Gastrocnemius medialis (tissue), 4 donors: Measurements from ENCODE around the gene SORBS2. TPM values are rescaled to one million over a fixed set of nuclear protein-coding genes. Genes with fewer than 3 reads are reported as not detected.

ENCODE experiments used
- ATAC-seq, 2 donors: fragments of 150-250 bp; one replicate each; pipeline ENCODE4 v1.9.1; 2016
- DNase-seq, 2 donors: peaks; one replicate each; pipeline ENCODE4 v3.0.0-alpha.2; 2019
- H3K27ac ChIP-seq, 4 donors: fragments of 200-600 bp; sonication (generic); 1 replicate in 1 of 4; 2 replicates in 3 of 4; pipeline ENCODE4 v1.5.1; 2016 to 2018; ENCODE audit warnings: mild to moderate bottlenecking in 2 of 4, moderate library complexity in 1 of 4
- H3K27me3 ChIP-seq, 3 donors: fragments of 200-600 bp; sonication (generic) in 2 of 3; 1 replicate in 1 of 3; 2 replicates in 2 of 3; pipeline versions ENCODE4 v1.5.1 to v1.6.0; 2016 to 2019; ENCODE audit warnings: mild to moderate bottlenecking in 1 of 3, moderate library complexity in 1 of 3
- H3K36me3 ChIP-seq, 2 donors: fragments of 200-600 bp; sonication (generic) in 1 of 2; one replicate each; pipeline ENCODE4 v1.5.1; 2017 to 2018
- H3K4me1 ChIP-seq, 2 donors: fragments of 200-600 bp; sonication (generic) in 1 of 2; one replicate each; pipeline ENCODE4 v1.5.1; 2016 to 2017; ENCODE audit warnings: mild to moderate bottlenecking in 2 of 2
- H3K4me3 ChIP-seq, 4 donors: fragments of 200-600 bp; sonication (generic) in 3 of 4; 1 replicate in 1 of 4; 2 replicates in 3 of 4; pipeline ENCODE4 v1.5.1; 2016 to 2019; ENCODE audit warnings: mild to moderate bottlenecking in 2 of 4
- H3K9me3 ChIP-seq, 3 donors: fragments of 200-600 bp; sonication (generic) in 2 of 3; 1 replicate in 1 of 3; 2 replicates in 2 of 3; pipeline ENCODE4 v1.5.1; 2016 to 2019
- CTCF ChIP-seq, 5 experiments: fragments of 450-650 bp in 3 of 5; fragments of 200-600 bp in 2 of 5; sonication (generic) in 2 of 5; IDR thresholded peaks in 4 of 5; conservative IDR thresholded peaks in 1 of 5; 1 replicate in 4 of 5; 2 replicates in 1 of 5; pipeline ENCODE4 v1.5.1; 2016 to 2019; ENCODE audit warnings: antibody characterized with exemption in 5 of 5, mild to moderate bottlenecking in 3 of 5, moderate library complexity in 3 of 5
- POLR2A ChIP-seq, 2 donors: fragments of 450-650 bp; IDR thresholded peaks; one replicate each; pipeline ENCODE4 v1.6.1; 2017; ENCODE audit warnings: antibody characterized with exemption in 2 of 2, mild to moderate bottlenecking in 2 of 2, moderate library complexity in 2 of 2
- in situ Hi-C, 4 donors: fragments of 200-750 bp; cut with MboI; loops; one replicate each; pipeline versions ENCODE4 v1.15.0 to v1.8.0; 2017; ENCODE audit warnings: low sequenced_read_pairs in 4 of 4
- intact Hi-C: fragments of 100-400 bp; cut with DNase I; formaldehyde crosslinking; loops from one replicate; pipeline ENCODE4 v1.15.1; 2023; ENCODE audit warnings: low total_unique reads
- total RNA-seq, 4 donors: library from RNA; depleted of rRNA; stranded (reverse); fragments of >200 nt; gene quantifications; one replicate each; pipeline versions ENCODE4 v1.1.0 to v1.2.3, GENCODE V29; 2016

The SORBS2 gene
- total RNA-seq, 4 donors from 2014 or later, result 15.3 to 64.5 (median 17.4) TPM

- H3K9me3 ChIP-seq, result no peaks in the 10 kb centered on the region
- TF ChIP-seq POLR2A (IDR thresholded peaks at IDR 0.05), result no peak
- no peak for TF ChIP-seq CTCF (IDR thresholded peaks at IDR 0.05 in 4 of 5, conservative IDR thresholded peaks at IDR 0.05 in 1 of 5)
- ATAC-seq (no peak), DNase-seq (no peak)
- H3K27ac ChIP-seq, result no peak overlapping the region
- intact Hi-C loops, result no loop called here
- H3K36me3 ChIP-seq, result no peaks in the 10 kb centered on the region
- in situ Hi-C loops, result no loop called here
- H3K4me3 ChIP-seq, result no peak overlapping the region
- H3K4me1 ChIP-seq, result peaks cover 0 to 4% of the 10 kb centered on the region in 2 donors
- H3K27me3 ChIP-seq, result no peaks in the 10 kb centered on the region
Observed at GRCh38 chr4:185833055-185833598, 21.1 kb upstream of the SORBS2 start.

- ATAC-seq, result no peak
- H3K27ac ChIP-seq, result no peak overlapping the region
- H3K4me1 ChIP-seq, result no peaks in the 10 kb centered on the region
- TF ChIP-seq POLR2A (IDR thresholded peaks at IDR 0.05) (no peak), CTCF (IDR thresholded peaks at IDR 0.05 in 4 of 5, conservative IDR thresholded peaks at IDR 0.05 in 1 of 5) (no peak)
- H3K27me3 ChIP-seq, result no peaks in the 10 kb centered on the region
- no peaks in the 10 kb centered on the region for H3K36me3 ChIP-seq
- no peak overlapping the region for H3K4me3 ChIP-seq
- in situ Hi-C loops (no loop called here), intact Hi-C loops (no loop called here)
- no peaks in the 10 kb centered on the region for H3K9me3 ChIP-seq
- DNase-seq, result no peak
Observed at GRCh38 chr4:185831125-185831815, 19.3 kb upstream of the SORBS2 start.

- no peak for DNase-seq
- Histone ChIP-seq H3K27ac (no peak overlapping the region), H3K4me3 (no peak overlapping the region), H3K4me1 (no peaks in the 10 kb centered on the region), H3K27me3 (no peaks in the 10 kb centered on the region), H3K9me3 (no peaks in the 10 kb centered on the region), H3K36me3 (no peaks in the 10 kb centered on the region)
- ATAC-seq, result no peak
- in situ Hi-C loops, result no loop called here
- TF ChIP-seq POLR2A (IDR thresholded peaks at IDR 0.05), result no peak
- TF ChIP-seq CTCF (IDR thresholded peaks at IDR 0.05 in 4 of 5, conservative IDR thresholded peaks at IDR 0.05 in 1 of 5), result no peak
- intact Hi-C loops, result no loop called here
Observed at GRCh38 chr4:185830263-185830994, 18.4 kb upstream of the SORBS2 start.

GRCh38 chr4:185826381-185826780 lies 14.4 kb upstream of the SORBS2 start:
- Histone ChIP-seq H3K27me3 (no peaks in the 10 kb centered on the region), H3K27ac (no peak overlapping the region), H3K9me3 (no peaks in the 10 kb centered on the region), H3K4me1 (no peaks in the 10 kb centered on the region), H3K36me3 (no peaks in the 10 kb centered on the region), H3K4me3 (no peak overlapping the region)
- DNase-seq (no peak), ATAC-seq (no peak)
- TF ChIP-seq POLR2A (IDR thresholded peaks at IDR 0.05), result no peak
- intact Hi-C loops (no loop called here), in situ Hi-C loops (no loop called here)

- no peaks in the 10 kb centered on the region for H3K9me3 ChIP-seq
- H3K27me3 ChIP-seq, result no peaks in the 10 kb centered on the region
- in situ Hi-C loops (no loop called here), intact Hi-C loops (no loop called here)
- ATAC-seq (no peak), DNase-seq (no peak)
- no peaks in the 10 kb centered on the region for H3K4me1 ChIP-seq
- H3K36me3 ChIP-seq, result no peaks in the 10 kb centered on the region
- H3K4me3 ChIP-seq, result no peak overlapping the region
- no peak overlapping the region for H3K27ac ChIP-seq
- TF ChIP-seq POLR2A (IDR thresholded peaks at IDR 0.05) (no peak), CTCF (IDR thresholded peaks at IDR 0.05 in 4 of 5, conservative IDR thresholded peaks at IDR 0.05 in 1 of 5) (no peak)
Observed at GRCh38 chr4:185825737-185826136, 13.7 kb upstream of the SORBS2 start.
